HG03159 (cell line): ENCODE results near the gene ADAMTS10.
"Not testable (repeated sequence)": the region's sequence is repeated elsewhere in the genome, so short reads cannot be mapped to it uniquely, and the experiment has no call there.

Source experiments
- ATAC-seq: cut with Tn5 transposase; IDR thresholded peaks from one replicate; pipeline ENCODE4 v1.9.1; 2021; ENCODE audit warnings: mild to moderate bottlenecking, moderate library complexity; ENCODE audit not compliant: unreplicated experiment

Gene ADAMTS10

GRCh38 chr19:8596168-8596567 is 14.3 kb downstream of the ADAMTS10 start:
- no peak for ATAC-seq

- ATAC-seq, result no peak
Observed at GRCh38 chr19:8595651-8596050, 14.9 kb downstream of the ADAMTS10 start.

- ATAC-seq, result no peak
Observed at GRCh38 chr19:8593931-8594330, 16.6 kb downstream of the ADAMTS10 start.

GRCh38 chr19:8592231-8593009 is 18.1 kb downstream of the ADAMTS10 start:
- no peak for ATAC-seq

DNA sequence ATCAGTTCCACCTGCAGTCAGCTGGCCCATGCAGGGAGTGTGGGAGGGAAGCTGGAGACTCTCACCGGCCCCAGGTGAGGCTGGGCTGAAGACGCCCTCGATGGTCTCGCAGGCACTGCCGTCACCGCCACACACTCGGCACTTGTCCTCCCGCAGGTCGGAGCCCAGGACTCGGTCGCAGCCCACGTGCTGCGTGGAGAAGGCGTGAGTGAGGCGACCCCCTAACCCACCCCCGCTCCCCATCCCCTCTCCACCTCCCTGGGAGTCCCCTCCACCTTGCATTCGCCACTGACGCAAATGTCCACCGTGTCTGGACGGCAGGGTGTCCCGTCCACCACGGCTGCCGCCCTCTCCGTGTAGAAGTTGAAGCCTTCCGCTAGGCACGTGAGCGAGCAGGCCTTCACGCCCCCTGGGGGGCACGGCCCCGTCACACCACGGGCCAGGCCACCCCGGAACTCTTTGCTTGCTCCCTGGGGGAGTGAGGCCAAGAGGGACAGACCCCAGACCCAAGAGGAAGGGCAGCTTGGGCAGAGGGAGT is 21.3 kb downstream of the ADAMTS10 start:
- no peak for ATAC-seq

GRCh38 chr19:8585894-8586750 is 24.4 kb downstream of the ADAMTS10 start:
- ATAC-seq, result no peak

GRCh38 chr19:8584965-8585893 is 25.3 kb downstream of the ADAMTS10 start:
- ATAC-seq, result no peak

- ATAC-seq, result peak; percentile 42
Observed at GRCh38 chr19:8580710-8581281, 29.7 kb downstream of the ADAMTS10 start.

- ATAC-seq, result no peak
Observed at GRCh38 chr19:8578642-8579265, 31.8 kb downstream of the ADAMTS10 start.

GRCh38 chr19:8577741-8578140 is 32.8 kb downstream of the ADAMTS10 start:
- no peak for ATAC-seq

DNA sequence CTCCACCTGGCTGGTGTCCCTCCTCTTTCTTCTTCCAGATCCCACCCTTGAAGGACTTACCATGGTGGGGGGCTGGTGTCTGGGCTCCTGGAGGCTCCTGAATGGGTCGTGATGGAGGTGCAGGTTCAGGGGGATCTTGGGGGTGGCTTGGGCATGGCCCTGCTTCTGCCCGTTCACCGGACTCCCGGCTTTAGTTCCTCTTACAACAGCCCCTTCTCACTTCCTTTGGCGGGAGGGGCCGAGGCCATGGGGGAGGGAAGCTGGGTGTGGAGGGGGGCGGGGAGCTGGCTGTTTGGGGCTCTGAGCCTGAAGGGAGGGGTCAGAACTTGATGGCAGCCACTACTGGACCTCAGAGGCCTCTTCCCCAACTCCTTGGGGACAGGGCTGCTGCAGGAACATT is 33.3 kb downstream of the ADAMTS10 start, which contains the start of gene MYO1F:
TSS of gene MYO1F (minus strand) at position 196 of the 400 bp plus-strand sequence. CDS start at position 63, 133 bp downstream.
- ATAC-seq, result no peak

- no peak for ATAC-seq
Observed at GRCh38 chr19:8576273-8576993, 34.1 kb downstream of the ADAMTS10 start.

DNA sequence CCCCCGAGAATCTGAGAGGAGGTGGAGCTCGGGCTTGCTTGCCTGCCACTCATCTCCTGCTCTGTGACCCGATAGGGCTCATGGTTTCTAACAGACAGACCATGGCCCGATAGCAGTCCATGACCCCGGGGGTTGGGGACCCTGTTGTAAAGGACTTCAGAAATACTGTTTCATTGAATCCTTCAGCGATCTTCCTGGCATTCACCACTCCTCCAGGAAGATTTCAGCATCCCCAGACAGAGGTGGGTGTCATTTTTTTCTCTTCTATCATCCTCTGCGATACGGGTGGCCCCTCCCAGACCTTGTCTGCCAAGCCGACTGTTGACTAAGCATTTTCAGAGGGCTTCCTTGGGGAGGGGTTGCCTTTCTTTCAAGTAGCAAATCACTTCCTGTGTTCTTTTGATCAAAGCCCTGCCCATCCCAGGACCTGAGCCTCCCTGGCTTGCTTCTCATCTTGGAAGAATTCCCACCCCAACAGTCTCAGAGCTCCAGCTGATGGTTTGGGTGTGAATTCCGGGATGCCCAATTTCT is 35.0 kb downstream of the ADAMTS10 start:
- ATAC-seq, result no peak

DNA sequence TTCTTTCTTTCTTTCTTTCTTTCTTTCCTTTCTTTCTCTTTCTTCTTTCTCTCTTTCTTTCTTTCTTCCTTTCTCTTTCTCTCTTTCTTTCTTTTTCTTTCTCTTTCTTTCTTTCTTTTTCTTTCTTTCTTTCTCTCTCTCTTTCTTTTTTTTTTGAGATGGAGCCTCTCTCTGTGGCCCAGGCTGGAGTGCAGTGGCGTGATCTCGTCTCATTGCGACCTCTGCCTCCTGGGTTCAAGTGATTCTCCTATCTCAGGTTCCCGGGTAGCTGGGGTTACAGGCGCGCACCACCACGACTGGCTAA is 35.9 kb downstream of the ADAMTS10 start:
- ATAC-seq, result not testable (repeated sequence)

- ATAC-seq, result no peak
Observed at GRCh38 chr19:8573316-8573715, 37.2 kb downstream of the ADAMTS10 start.

GRCh38 chr19:8571006-8571411 is 39.5 kb downstream of the ADAMTS10 start:
- ATAC-seq, result no peak

DNA sequence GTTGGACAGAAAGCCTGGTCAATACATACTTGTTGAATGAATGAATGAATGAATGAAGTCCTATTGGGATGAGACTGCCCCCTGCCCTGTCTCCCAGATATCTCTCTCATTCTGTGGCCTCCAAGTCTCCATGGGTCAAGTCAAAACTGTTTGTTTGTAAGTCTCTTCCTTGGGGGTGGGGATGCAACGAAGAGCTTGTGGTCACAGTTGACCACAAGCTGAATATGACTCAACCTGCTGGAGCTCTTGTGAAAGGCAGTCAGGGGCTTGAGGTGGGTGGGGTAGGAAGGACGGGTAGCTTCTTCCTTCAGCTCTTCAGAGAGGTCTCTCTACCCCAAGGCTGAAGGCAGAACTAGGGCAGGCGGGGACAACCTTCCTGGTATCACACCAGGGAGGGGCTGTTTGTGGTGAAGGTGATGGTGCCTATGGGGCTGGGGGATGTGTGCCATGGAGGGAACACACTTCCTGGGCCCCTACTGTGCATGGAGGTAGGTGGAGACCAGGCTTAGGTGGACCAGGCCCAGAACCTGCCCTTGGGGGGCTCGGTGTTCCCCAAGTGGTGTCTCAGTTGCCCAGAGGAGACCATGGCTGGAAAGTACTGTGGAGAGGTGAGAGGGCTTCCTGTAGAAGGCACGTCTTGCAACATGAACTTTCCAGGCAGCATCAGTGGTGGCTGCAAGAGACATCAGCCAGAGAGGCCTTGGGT is 41.3 kb downstream of the ADAMTS10 start:
- ATAC-seq, result peak; percentile 85

DNA sequence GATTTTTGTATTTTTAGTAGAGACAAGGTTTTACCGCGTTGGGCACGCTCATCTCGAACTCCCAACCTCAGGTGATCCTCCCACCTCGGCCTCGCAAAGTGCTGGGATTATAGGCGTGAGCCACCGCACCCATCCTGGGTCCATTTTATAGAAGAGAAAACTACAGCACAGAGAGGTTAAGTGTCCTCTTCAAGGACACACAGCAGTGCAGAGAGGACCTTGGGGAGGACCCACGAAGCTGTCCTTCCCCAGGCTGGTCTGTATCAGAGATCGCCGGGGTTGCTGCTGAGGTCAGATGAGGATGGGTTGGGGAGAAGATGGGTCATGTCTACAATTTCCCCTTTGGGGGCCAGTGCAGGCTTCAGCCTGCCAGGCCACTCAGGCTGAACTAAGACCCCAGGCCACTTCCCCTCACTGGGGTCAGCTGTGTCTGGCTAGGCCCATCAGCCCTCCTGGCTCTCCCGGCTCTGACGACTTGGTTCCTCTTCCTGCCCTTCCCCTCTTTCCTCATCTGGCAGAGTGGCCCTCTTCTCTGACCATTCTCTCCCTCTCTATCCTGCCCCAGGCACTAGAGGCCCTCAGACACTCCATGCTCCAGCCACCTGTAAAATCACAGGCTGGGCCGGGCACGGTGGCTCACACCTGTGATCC is 42.9 kb downstream of the ADAMTS10 start:
- no peak for ATAC-seq
